ENCODE data around the gene KIF3B.
"Not testable (repeated sequence)": the region's sequence is repeated elsewhere in the genome, so short reads cannot be mapped to it uniquely, and the experiment has no call there.

DNA sequence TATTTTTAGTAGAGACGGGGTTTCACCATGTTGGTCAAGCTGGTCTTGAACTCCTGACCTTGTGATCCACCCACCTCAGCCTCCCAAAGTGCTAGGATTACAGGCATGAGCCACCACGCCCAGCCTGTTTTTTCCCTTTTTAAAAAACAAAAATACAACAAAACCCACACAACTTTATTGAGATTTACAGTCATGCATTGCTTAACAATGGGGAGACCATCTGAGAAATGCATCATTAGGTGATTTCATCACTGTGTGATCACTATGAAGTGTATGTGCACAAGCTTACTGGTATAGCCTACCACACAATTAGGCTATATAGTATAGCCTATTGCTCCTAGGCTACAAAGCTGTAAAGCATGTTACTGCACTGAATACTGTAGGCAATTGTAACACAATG, 63.6 kb downstream of the KIF3B start:
- TF ChIP-seq, protein P1, sequence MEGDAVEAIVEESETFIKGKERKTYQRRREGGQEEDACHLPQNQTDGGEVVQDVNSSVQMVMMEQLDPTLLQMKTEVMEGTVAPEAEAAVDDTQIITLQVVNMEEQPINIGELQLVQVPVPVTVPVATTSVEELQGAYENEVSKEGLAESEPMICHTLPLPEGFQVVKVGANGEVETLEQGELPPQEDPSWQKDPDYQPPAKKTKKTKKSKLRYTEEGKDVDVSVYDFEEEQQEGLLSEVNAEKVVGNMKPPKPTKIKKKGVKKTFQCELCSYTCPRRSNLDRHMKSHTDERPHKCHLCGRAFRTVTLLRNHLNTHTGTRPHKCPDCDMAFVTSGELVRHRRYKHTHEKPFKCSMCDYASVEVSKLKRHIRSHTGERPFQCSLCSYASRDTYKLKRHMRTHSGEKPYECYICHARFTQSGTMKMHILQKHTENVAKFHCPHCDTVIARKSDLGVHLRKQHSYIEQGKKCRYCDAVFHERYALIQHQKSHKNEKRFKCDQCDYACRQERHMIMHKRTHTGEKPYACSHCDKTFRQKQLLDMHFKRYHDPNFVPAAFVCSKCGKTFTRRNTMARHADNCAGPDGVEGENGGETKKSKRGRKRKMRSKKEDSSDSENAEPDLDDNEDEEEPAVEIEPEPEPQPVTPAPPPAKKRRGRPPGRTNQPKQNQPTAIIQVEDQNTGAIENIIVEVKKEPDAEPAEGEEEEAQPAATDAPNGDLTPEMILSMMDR (IDR thresholded peaks at IDR 0.05 in 4 of 5, conservative IDR thresholded peaks at IDR 0.05 in 1 of 5): not testable (repeated sequence)
- TF ChIP-seq POLR2A (IDR thresholded peaks at IDR 0.05): not testable (repeated sequence)
